Stimulated activated CD8-positive, alpha-beta memory T cell treated with anti-CD3 and anti-CD28 coated beads, Interleukin-12 subunit alpha, Interleukin-12 subunit beta, amount 100 ng/mL, for 24 hours (primary cell): ENCODE results near the gene AKT3.

Source experiments
- DNase-seq: peaks from one replicate; pipeline ENCODE4 v3.0.0-alpha.2; 2020; ENCODE audit errors: extremely low read depth

AKT3 gene

GRCh38 chr1:243508303-243508713 is 341.7 kb downstream of the AKT3 start:
- DNase-seq = no peak

GRCh38 chr1:243507672-243508302 is 342.3 kb downstream of the AKT3 start:
- no peak for DNase-seq

GRCh38 chr1:243507001-243507671 is 342.9 kb downstream of the AKT3 start:
- DNase-seq = no peak

GRCh38 chr1:243505986-243506689 is 343.9 kb downstream of the AKT3 start:
- DNase-seq = no peak

- DNase-seq = no peak
Measured at GRCh38 chr1:243503155-243503554, 346.9 kb downstream of the AKT3 start.

- no peak for DNase-seq
Measured at GRCh38 chr1:243501002-243501401, 349.0 kb downstream of the AKT3 start.

GRCh38 chr1:243500512-243500911 is 349.5 kb downstream of the AKT3 start:
- no peak for DNase-seq

GRCh38 chr1:243499711-243500110 is 350.3 kb downstream of the AKT3 start:
- DNase-seq = no peak

- no peak for DNase-seq
Measured at GRCh38 chr1:243499248-243499647, 350.8 kb downstream of the AKT3 start.

- DNase-seq = no peak
Measured at GRCh38 chr1:243497939-243498681, 351.9 kb downstream of the AKT3 start.

- DNase-seq = no peak
Measured at GRCh38 chr1:243496806-243497205, 353.2 kb downstream of the AKT3 start.

GRCh38 chr1:243496187-243496646 is 353.8 kb downstream of the AKT3 start:
- DNase-seq = no peak

GRCh38 chr1:243495442-243496186 is 354.4 kb downstream of the AKT3 start:
- DNase-seq = no peak

- DNase-seq = no peak
Measured at GRCh38 chr1:243494741-243495431, 355.2 kb downstream of the AKT3 start.

- no peak for DNase-seq
Measured at GRCh38 chr1:243493156-243494129, 356.6 kb downstream of the AKT3 start.

GRCh38 chr1:243490748-243491686 is 359.0 kb downstream of the AKT3 start:
- DNase-seq = no peak

- DNase-seq = no peak
Measured at GRCh38 chr1:243489681-243490546, 360.1 kb downstream of the AKT3 start.

- DNase-seq = no peak
Measured at GRCh38 chr1:243489158-243489527, 360.9 kb downstream of the AKT3 start.
